Stimulated activated effector memory CD8-positive, alpha-beta T cell treated with anti-CD3 and anti-CD28 coated beads, Interleukin-12 subunit alpha, Interleukin-12 subunit beta, amount 100 ng/mL, for 72 hours (primary cell): ENCODE data around the gene RCVRN.

Experiments used
- ATAC-seq: fragments of 150-1000 bp; cut with Tn5 transposase; 2 replicates; pipeline ENCODE4 v1.10.0; 2021
- DNase-seq, 2 donors: peaks; one replicate each; pipeline ENCODE4 v3.0.0; 2021 to 2022; ENCODE audit warnings: low spot score in 2 of 2
- H3K27ac Mint-ChIP-seq: one replicate; pipeline ENCODE4 v1.8.0; 2022; ENCODE audit warnings: mild to moderate bottlenecking, mixed read lengths
- H3K36me3 Mint-ChIP-seq: one replicate; pipeline ENCODE4 v1.8.0; 2022; ENCODE audit warnings: mild to moderate bottlenecking, mixed read lengths
- H3K4me1 Mint-ChIP-seq: one replicate; pipeline ENCODE4 v1.8.0; 2022; ENCODE audit warnings: mixed read lengths
- H3K4me3 Mint-ChIP-seq: one replicate; pipeline ENCODE4 v1.8.0; 2022; ENCODE audit warnings: mild to moderate bottlenecking, mixed read lengths
- H3K9me3 Mint-ChIP-seq: one replicate; pipeline ENCODE4 v1.8.0; 2022; ENCODE audit warnings: mixed read lengths

Gene RCVRN

DNA sequence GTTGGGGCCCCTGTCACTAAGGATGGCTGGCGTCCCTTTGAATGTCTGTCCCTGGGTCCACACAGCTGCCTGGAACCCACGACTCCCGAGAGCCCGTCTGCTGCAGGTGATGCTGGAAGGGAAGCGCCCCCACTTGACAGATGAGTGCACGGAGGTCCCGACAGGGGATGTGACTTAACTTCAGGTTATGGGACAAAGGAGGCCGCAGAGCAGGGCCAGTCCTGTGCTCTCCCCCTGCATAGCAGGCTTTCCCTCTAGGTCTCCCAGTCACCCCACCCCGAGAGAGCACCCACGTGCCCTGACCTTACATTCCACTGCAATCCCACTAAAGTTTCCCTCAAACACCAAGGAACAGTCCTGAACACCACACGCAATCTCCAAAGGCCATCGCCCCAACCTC, 6.0 kb upstream of the RCVRN start:
- H3K36me3 Mint-ChIP-seq: no peaks in the 10 kb centered on the region
- no peak overlapping the region for H3K4me3 Mint-ChIP-seq
- DNase-seq (no peak), ATAC-seq (no peak)
- no peak overlapping the region for H3K27ac Mint-ChIP-seq
- H3K9me3 Mint-ChIP-seq: no peaks in the 10 kb centered on the region
- H3K4me1 Mint-ChIP-seq: no peaks in the 10 kb centered on the region

DNA sequence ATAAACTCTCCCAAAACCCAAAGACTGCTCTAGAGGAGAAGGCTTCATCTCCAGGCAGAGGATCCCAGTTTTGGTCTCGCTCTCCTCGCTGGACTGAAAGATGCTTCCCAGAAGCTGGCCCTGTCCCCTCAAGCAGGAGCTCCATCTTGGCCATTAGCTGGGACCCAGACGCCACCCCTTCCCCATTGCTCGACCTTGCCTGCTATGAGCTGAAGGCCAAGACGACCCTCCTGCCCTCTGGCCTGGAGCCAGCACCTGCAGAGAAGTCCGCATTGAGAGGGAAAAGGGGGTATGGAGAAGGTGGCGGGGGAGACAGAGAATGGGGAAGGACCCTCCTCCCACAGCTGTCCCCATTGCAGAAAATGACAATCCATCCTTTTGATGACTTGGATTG, 3.6 kb upstream of the RCVRN start:
- Mint-ChIP-seq H3K9me3 (no peaks in the 10 kb centered on the region), H3K4me1 (no peaks in the 10 kb centered on the region), H3K27ac (no peak overlapping the region), H3K4me3 (no peak overlapping the region), H3K36me3 (no peaks in the 10 kb centered on the region)
- ATAC-seq (no peak), DNase-seq (no peak)

DNA sequence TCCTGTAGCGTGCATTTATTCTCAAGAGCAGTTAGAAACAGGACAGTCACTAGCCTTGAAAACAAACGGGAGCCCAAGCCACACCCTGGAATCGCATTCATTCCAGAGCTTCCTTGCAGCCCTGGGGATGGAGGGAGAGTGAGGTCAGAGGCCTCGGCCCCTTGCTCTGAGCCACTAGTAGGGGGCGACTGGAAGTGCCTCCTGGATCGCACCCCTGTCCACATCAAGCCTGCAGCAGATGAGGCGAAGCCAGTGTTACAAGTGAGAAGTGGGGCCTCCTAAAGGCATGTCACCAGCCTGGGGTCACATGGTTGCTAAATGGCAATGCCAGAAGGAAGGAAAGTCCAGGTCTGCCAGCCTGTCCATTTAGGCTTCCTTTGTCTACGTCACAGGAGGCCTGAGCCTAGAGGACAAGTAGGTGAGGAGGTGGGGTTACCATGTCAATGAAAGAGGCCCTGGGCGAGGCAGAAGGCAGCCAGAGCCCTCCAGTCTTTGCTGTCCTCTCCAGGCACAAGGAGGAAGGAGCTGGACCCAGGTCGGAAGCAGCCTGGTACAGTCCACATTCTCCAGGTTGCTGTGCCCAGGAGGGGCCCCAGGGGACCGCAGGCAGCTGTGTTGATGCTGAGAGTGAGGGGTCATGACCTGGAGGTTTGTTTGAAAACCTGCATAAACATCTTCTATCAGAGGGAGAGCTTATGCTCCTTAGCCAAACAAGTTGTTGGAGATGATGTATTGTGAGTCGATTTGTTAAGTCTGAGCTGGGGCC, 3.0 kb upstream of the RCVRN start:
- DNase-seq: no peak
- ATAC-seq: no peak
- no peaks in the 10 kb centered on the region for H3K9me3 Mint-ChIP-seq
- H3K36me3 Mint-ChIP-seq: no peaks in the 10 kb centered on the region
- H3K4me3 Mint-ChIP-seq: no peak overlapping the region
- H3K27ac Mint-ChIP-seq: no peak overlapping the region
- H3K4me1 Mint-ChIP-seq: no peaks in the 10 kb centered on the region

DNA sequence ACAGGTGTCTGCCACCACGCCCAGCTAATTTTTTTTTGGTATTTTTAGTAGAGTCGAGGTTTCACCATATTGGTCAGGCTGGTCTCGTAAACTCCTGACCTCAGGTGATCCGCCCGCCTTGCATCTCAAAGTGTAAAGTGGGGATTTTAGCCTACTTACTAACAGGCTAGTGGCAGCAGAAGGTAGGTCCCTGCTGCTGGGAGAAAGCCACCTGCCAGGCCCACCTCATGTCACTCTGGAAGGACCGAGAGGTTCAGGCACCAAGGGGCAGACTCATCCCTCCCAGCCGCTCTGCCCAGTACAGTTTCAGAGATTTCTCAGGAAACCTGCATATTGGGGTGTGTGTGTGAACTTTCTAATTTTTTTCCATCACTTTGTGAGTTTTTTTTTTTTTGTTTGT, 2.1 kb upstream of the RCVRN start:
- H3K9me3 Mint-ChIP-seq: no peaks in the 10 kb centered on the region
- no peaks in the 10 kb centered on the region for H3K36me3 Mint-ChIP-seq
- H3K4me3 Mint-ChIP-seq: no peak overlapping the region
- ATAC-seq (no peak), DNase-seq (no peak)
- no peaks in the 10 kb centered on the region for H3K4me1 Mint-ChIP-seq
- no peak overlapping the region for H3K27ac Mint-ChIP-seq

DNA sequence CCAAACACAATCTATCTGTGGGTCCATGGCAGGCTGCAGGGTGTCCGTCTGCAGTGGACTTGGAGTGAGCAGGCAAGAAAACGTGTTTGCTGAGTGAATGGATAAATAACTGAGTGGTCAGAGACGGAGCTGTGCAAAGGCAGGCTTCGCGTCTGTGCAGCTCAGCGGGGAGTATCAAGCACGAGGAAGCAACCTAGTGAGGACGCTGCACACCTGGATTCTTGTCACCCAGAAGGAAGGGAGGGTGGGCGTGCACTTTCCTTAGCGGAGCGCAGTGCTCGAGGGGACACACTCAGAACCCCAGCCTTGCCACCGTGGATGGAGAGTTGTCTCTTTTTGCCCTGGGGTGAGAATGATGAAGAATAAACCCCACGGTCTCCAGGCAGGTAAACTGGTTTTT, 1.5 kb upstream of the RCVRN start:
- Mint-ChIP-seq H3K4me1 (no peaks in the 10 kb centered on the region), H3K9me3 (no peaks in the 10 kb centered on the region), H3K4me3 (no peak overlapping the region), H3K36me3 (no peaks in the 10 kb centered on the region), H3K27ac (no peak overlapping the region)
- DNase-seq (no peak), ATAC-seq (no peak)

DNA sequence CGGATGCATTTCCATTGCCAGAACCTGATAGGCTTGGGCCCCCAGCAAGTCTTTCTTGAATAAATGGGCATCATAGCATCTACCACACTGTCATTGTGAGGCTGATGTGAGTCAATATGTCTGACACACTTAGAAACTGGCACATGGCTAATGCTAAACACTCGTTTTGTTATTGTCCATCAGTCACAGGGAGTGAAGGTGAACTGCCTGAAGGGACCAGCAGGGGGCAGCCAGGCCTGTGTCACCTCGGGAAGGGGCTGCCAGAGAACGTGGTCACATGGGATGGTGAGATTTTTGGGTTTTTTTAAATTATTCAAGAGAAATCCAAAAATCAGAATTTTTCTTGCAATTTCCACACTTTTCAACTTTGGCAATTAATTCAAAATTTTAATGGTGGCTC, 831 bp upstream of the RCVRN start:
- no peak for DNase-seq
- peak; percentile 58 for ATAC-seq

DNA sequence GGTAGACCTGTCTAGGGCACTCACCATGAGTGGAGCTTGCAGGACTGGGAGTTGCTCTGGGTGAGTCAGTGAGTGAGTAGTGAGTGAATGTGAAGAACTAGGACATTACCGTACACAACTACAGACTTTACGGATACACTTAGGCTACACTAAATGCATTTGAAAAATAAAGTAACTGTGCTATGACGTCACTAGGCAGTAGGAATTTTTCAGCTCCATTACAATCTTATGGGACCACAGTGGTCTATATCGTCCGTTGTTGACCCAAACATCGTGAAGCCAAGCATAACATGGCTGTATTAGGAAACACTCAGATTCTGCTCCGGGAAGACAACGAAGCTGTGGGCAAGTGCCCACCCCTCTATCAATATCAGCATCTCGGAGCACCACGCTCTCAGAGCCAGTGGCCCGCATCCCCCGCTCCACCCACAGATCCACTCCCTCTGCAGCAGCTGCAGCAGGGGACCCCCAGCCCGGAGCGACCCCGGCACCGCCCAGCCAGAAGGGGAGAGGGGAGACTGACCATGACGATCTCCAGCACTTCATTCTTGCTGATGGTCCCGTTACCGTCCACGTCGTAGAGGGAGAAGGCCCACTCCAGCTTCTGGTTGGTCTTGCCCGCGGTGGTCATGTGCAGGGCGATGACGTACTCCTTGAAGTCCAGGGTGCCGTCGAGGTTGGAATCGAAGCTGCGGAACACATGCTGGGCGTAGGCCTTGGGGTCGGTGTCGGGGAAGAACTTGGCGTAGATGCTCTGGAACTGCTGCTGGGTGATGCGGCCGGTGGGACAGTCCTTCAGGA, 594 bp downstream of the RCVRN start:
- no peak overlapping the region for H3K4me3 Mint-ChIP-seq
- no peak for ATAC-seq
- no peaks in the 10 kb centered on the region for H3K36me3 Mint-ChIP-seq
- no peaks in the 10 kb centered on the region for H3K9me3 Mint-ChIP-seq
- no peaks in the 10 kb centered on the region for H3K4me1 Mint-ChIP-seq
- DNase-seq: no peak
- no peak overlapping the region for H3K27ac Mint-ChIP-seq

More for the DNA sequence above, 831 bp upstream of the RCVRN start:
- Mint-ChIP-seq H3K36me3 (no peaks in the 10 kb centered on the region), H3K4me1 (no peaks in the 10 kb centered on the region), H3K9me3 (no peaks in the 10 kb centered on the region), H3K27ac (no peak overlapping the region), H3K4me3 (no peak overlapping the region)

DNA sequence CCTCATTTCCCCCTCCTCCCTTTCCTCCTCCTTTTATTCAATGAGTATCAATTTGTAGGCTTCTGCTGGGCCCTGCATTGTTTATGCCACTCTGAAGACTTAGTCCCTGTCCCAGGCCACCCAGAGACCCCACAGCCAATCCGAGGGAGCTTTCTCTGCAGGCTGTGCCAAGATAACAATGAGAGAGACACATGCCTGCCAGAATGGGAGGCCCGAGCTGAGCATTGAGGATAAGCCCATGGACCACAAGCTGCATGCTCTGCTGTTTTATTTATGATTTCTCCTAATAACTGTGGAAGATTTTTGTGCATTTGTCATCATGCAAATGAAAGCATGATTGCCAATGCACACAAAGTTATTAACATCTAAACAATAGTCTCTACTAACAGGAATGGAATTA, 3.0 kb downstream of the RCVRN start:
- no peak overlapping the region for H3K27ac Mint-ChIP-seq
- no peak for ATAC-seq
- H3K9me3 Mint-ChIP-seq: no peaks in the 10 kb centered on the region
- H3K4me1 Mint-ChIP-seq: no peaks in the 10 kb centered on the region
- no peak for DNase-seq
- H3K36me3 Mint-ChIP-seq: no peaks in the 10 kb centered on the region
- no peak overlapping the region for H3K4me3 Mint-ChIP-seq

DNA sequence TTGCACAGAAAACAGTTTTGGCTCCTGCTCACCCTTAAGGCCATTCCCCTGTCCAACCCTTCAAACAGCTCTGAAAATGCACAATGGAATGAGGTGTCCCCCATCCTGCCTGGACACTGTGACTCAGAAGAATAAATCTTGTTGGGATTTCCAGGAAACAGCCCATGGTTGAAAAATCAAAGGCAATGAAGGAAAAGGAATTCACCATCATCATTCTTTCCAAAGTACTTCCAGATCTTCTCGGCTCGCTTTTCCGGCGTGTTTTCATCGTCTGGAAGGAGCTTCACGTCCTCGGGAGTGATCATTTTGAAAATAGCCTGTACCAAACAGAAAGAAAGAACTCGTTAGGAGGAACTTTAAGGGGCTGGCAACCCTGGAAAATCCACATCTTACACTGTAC, 4.3 kb downstream of the RCVRN start:
- H3K4me1 Mint-ChIP-seq: no peaks in the 10 kb centered on the region
- no peak overlapping the region for H3K27ac Mint-ChIP-seq
- ATAC-seq (no peak), DNase-seq (no peak)
- H3K36me3 Mint-ChIP-seq: no peaks in the 10 kb centered on the region
- H3K4me3 Mint-ChIP-seq: no peak overlapping the region
- H3K9me3 Mint-ChIP-seq: no peaks in the 10 kb centered on the region

DNA sequence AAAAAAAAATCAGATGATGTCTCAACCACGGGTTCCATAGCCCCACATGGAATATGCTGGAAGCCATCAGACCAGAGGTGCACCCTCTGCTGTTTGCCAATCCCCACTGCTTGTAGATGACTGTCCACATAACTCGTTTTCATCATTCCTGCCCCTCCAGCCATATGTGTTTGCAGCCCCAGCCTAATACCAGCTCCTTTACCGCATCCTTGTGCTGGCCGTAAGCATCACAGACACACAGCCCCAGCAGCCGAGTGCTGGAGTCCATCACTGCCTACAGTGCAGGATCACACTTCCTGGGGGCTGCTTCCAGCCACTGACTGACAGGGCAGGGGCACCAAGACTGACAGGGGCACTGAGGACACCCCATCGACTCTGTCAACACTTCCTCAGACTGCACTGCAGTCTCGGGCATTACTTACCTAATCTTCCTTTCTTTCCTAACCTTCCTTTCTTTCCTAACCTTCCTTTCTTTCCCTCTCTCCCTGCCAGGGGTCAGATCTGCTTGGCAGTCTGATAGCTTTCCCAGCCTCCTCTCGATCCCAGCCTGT, 5.0 kb downstream of the RCVRN start:
- H3K27ac Mint-ChIP-seq: no peak overlapping the region
- peak; percentile 25 for ATAC-seq

DNA sequence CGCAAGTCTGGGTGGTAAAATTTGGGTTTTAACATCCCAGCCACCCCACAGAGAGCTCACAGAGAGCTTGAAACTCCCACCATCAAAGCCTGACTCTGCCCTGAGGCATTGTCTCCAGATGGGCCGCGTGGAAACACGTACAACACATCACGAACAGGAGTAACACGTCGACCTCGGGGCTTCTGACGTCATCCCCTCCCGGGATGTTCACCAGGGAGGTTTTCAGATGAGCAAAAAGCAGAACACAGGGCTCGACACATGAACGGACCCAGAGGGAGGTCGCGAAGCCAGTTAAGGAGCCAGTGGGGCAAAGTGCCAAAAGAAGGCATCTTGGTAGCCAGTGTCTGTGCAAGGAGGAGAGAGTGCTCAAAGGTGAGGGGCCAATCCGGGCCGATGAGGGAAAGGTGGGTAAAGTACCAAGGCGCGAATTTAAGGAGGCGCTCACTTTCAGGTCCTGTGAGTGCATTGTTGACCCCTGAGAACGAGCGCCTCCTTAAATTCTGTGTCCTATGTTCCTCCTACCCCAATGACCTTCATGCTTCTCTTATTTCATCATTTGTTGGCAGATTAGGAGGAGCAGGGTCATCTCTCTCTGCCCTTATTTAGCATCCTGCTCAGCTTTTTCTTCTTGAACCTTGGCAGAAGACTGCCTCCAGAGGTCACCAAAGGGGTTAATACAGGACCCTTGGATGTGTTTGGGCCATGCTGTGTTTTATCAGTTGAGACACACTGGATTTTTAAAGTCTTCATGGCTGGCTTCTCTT, 5.6 kb downstream of the RCVRN start:
- no peak for ATAC-seq
- no peak overlapping the region for H3K27ac Mint-ChIP-seq
- no peaks in the 10 kb centered on the region for H3K9me3 Mint-ChIP-seq
- H3K36me3 Mint-ChIP-seq: no peaks in the 10 kb centered on the region
- no peak for DNase-seq
- no peak overlapping the region for H3K4me3 Mint-ChIP-seq
- H3K4me1 Mint-ChIP-seq: no peaks in the 10 kb centered on the region

More for the DNA sequence above, 5.0 kb downstream of the RCVRN start:
- DNase-seq: no peak
- H3K4me3 Mint-ChIP-seq: no peak overlapping the region
- no peaks in the 10 kb centered on the region for H3K9me3 Mint-ChIP-seq
- no peaks in the 10 kb centered on the region for H3K4me1 Mint-ChIP-seq
- no peaks in the 10 kb centered on the region for H3K36me3 Mint-ChIP-seq

DNA sequence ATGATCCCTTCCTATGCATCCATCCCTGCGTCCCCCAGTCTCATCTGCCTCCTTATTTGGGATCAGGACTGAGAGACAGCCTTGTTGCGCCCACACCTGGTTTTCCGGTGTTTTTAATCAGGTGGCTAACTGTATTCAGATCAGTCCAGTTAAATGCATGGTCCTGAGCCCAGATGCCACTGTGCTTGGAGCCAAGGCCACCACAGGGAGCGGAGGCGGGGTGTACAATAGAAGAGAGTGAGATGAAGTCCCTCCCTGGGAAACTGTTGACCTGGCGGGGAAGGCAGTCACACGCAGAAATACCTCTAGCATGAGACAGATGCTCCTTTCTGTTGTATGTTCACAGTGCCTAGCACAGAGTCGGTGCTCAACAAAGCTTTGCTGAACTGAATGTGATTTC, 6.3 kb downstream of the RCVRN start:
- DNase-seq (no peak), ATAC-seq (no peak)
- Mint-ChIP-seq H3K27ac (no peak overlapping the region), H3K36me3 (no peaks in the 10 kb centered on the region), H3K4me3 (no peak overlapping the region), H3K9me3 (no peaks in the 10 kb centered on the region), H3K4me1 (no peaks in the 10 kb centered on the region)

DNA sequence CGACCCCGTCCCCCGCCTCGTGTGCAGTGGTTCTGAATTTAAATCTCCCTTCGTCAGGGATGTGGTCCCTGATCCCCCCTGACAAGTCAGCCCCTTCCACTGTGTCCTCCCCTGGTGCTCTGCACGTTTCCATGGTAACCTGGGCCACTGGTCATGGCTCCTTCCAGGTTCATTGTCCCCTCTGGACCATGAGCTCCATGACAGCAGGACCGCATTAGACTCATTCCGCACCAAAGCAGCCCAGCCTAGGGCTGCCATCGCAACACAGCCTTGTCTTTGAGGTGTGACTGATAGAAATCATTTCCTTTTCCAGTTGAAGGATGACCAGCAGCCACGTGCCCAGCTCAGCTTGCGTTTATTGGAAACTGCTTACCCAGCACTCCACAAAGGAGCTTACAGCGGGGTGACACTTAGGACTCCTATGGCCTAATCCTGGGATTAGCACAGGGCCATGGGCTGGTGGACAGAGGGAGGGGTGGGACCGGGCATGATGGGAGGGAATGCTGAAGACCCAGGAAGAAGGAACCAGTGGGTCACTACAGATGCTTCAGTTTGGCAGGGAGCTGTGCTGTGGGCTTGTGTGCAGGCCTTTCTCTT, 7.6 kb downstream of the RCVRN start:
- H3K4me1 Mint-ChIP-seq: no peaks in the 10 kb centered on the region

DNA sequence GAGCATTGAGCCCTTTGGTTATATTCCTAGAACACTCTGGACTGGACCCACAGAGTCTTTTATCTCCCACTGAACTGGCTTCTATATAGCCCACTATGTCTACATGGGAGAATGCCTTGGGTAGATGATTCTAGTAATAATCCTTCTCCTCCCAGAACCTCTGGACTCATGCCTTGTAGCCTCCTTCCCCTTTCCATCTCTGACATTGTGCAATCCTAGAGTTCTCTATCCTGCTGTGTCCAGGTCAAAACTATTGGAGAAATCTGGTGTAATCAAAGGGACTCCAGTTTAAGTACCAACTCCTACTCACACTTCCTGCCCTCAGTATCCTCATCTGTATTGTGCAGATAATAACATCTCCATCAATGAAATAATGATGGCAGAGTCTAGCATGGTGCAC, 9.1 kb downstream of the RCVRN start:
- Mint-ChIP-seq H3K4me1 (no peaks in the 10 kb centered on the region), H3K36me3 (no peaks in the 10 kb centered on the region), H3K9me3 (no peaks in the 10 kb centered on the region), H3K4me3 (no peak overlapping the region), H3K27ac (no peak overlapping the region)
- no peak for ATAC-seq
- no peak for DNase-seq

More for the DNA sequence above, 7.6 kb downstream of the RCVRN start:
- Mint-ChIP-seq H3K36me3 (no peaks in the 10 kb centered on the region), H3K27ac (no peak overlapping the region), H3K4me3 (no peak overlapping the region), H3K9me3 (no peaks in the 10 kb centered on the region)
- DNase-seq (no peak), ATAC-seq (no peak)

DNA sequence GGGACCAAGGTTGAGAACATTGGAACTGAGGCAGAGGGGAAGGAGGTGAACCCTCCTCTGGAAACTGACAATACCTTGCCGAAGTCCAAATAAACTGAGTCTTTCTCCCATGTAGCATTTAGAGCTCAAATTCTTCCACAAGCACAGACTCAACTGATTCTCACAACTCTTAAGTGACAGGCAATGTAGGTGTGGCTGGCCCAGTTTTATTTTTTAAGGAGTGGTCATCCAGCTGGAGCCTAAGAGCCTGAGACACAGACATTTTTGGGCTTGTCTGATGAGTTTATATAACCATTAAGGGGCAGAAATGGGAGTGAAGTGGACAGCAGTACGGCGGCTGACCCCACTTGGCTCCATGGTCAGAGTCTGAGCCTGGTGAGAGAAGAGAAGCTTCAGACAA, 10.8 kb downstream of the RCVRN start:
- DNase-seq (no peak), ATAC-seq (no peak)
- Mint-ChIP-seq H3K4me3 (no peak overlapping the region), H3K27ac (no peak overlapping the region), H3K9me3 (no peaks in the 10 kb centered on the region), H3K4me1 (no peaks in the 10 kb centered on the region), H3K36me3 (no peaks in the 10 kb centered on the region)
